Progenitor cell of endocrine pancreas (in vitro differentiated cells): Measurements from ENCODE around the gene CACHD1. TPM values are rescaled to one million over a fixed set of nuclear protein-coding genes. Genes with fewer than 3 reads are reported as not detected.
"Not testable (repeated sequence)": the region's sequence is repeated elsewhere in the genome, so short reads cannot be mapped to it uniquely, and the experiment has no call there.

Experiments
- DNase-seq: peaks from one replicate; pipeline ENCODE4 v3.0.0; 2021; ENCODE audit warnings: low spot score; ENCODE audit not compliant: unreplicated experiment
- H3K27ac Mint-ChIP-seq: 2 replicates; pipeline ENCODE4 v1.8.0; 2021; ENCODE audit warnings: mild to moderate bottlenecking, moderate library complexity, mixed read lengths
- H3K27me3 Mint-ChIP-seq: 2 replicates; pipeline ENCODE4 v1.8.0; 2021; ENCODE audit warnings: mixed read lengths
- H3K36me3 Mint-ChIP-seq: 2 replicates; pipeline ENCODE4 v1.8.0; 2022; ENCODE audit warnings: mixed read lengths; ENCODE audit not compliant: insufficient read depth
- H3K4me1 Mint-ChIP-seq: 2 replicates; pipeline ENCODE4 v1.8.0; 2021; ENCODE audit warnings: low read depth, mixed read lengths
- H3K4me3 Mint-ChIP-seq: 2 replicates; pipeline ENCODE4 v1.8.0; 2021; ENCODE audit warnings: low read depth, mild to moderate bottlenecking, moderate library complexity, mixed read lengths
- H3K9me3 Mint-ChIP-seq: 2 replicates; pipeline ENCODE4 v1.8.0; 2021; ENCODE audit warnings: low read depth, mixed read lengths
- CTCF ChIP-seq: fragments of 200-600 bp; sonication (generic); IDR thresholded peaks from one replicate; pipeline ENCODE4 v1.5.0; 2021; ENCODE audit warnings: antibody characterized with exemption, mild to moderate bottlenecking; ENCODE audit not compliant: unreplicated experiment
- microRNA-seq: library from miRNA; unstranded; fragments of <30 nt; microRNA quantifications from one replicate; pipeline ENCODE4 v1.1.0, GENCODE V29; 2020; ENCODE audit warnings: borderline number of aligned reads; ENCODE audit not compliant: unreplicated experiment
- total RNA-seq: library from RNA; stranded (reverse); gene quantifications from 2 replicates; pipeline ENCODE4 v1.2.1, GENCODE V29; 2021

Gene CACHD1
- total RNA-seq, 1 donor from 2014 or later, result 36.0 TPM

- Mint-ChIP-seq H3K36me3 (no peaks in the 10 kb centered on the region), H3K27me3 (peaks cover 5% of the 10 kb centered on the region), H3K4me3 (no peak overlapping the region), H3K27ac (no peak overlapping the region), H3K9me3 (no peaks in the 10 kb centered on the region), H3K4me1 (peaks cover 6% of the 10 kb centered on the region)
- no peak for DNase-seq
- no peak for TF ChIP-seq CTCF
These were observed 263.8 kb downstream of the CACHD1 start for GRCh38 chr1:64733581-64734286.

DNA sequence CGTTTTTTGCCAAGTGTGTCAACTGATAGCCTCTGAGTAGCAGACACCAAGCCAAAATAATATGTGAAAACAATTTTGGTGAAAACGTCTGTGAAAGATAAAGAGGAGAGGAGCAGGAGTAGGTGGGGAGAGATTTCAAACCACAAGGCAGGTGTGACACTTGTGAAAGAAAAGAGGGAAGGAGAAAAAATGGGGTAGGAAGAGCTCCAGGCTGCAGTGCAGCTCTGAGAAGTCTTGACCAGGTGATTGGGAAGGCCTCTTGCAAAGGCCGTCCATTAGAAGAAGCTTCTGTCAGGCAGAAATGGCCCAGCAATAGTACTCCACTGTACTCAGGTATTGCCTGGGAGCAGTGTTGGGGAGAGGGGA, 264.3 kb downstream of the CACHD1 start:
- Mint-ChIP-seq H3K9me3 (no peaks in the 10 kb centered on the region), H3K36me3 (no peaks in the 10 kb centered on the region), H3K4me3 (no peak overlapping the region), H3K4me1 (peaks cover 6% of the 10 kb centered on the region), H3K27ac (no peak overlapping the region), H3K27me3 (peaks cover 5% of the 10 kb centered on the region)
- TF ChIP-seq CTCF, result no peak
- DNase-seq, result no peak

DNA sequence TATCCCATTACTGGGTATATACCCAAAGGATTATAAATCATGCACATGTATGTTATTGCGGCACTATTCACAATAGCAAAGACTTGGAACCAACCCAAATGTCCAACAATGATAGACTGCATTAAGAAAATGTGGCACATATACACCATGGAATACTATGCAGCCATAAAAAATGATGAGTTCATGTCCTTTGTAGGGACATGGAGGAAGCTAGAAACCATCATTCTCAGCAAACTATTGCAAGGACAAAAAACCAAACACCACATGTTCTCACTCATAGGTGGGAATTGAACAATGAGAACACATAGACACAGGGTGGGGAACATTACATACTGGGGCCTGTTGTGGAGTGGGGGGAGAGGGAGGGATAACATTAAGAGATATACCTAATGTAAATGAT, 270.8 kb downstream of the CACHD1 start:
- H3K4me1 Mint-ChIP-seq, H3K9me3 Mint-ChIP-seq, H3K27me3 Mint-ChIP-seq, H3K36me3 Mint-ChIP-seq, H3K4me3 Mint-ChIP-seq, H3K27ac Mint-ChIP-seq, DNase-seq: not testable (repeated sequence)

Small RNAs within 50 kb of the gene (microRNA-seq; reads per million reads assigned to microRNA genes)
- not detected for gene MIR4794
